Tibial nerve (tissue), 4 donors: Measurements from ENCODE around the gene EEPD1. TPM values are rescaled to one million over a fixed set of nuclear protein-coding genes. Genes with fewer than 3 reads are reported as not detected.
"Not testable (repeated sequence)": the region's sequence is repeated elsewhere in the genome, so short reads cannot be mapped to it uniquely, and the experiment has no call there.

ENCODE experiments used
- DNase-seq, 2 donors: peaks; one replicate each; pipeline ENCODE4 v3.0.0-alpha.2; 2019; ENCODE audit warnings: low spot score in 2 of 2
- H3K27ac ChIP-seq, 4 donors: fragments of 200-600 bp; sonication (generic) in 3 of 4; one replicate each; pipeline ENCODE4 v1.5.1; 2017 to 2019; ENCODE audit warnings: mild to moderate bottlenecking in 1 of 4
- H3K27me3 ChIP-seq, 2 donors: fragments of 200-600 bp; sonication (generic) in 1 of 2; one replicate each; pipeline versions ENCODE4 v1.5.1 to v1.6.0; 2017 to 2019
- H3K36me3 ChIP-seq, 3 donors: fragments of 200-600 bp; sonication (generic); one replicate each; pipeline ENCODE4 v1.5.1; 2018 to 2019
- H3K4me1 ChIP-seq, 4 donors: fragments of 200-600 bp; sonication (generic) in 3 of 4; one replicate each; pipeline ENCODE4 v1.5.1; 2017 to 2019
- H3K4me3 ChIP-seq, 4 donors: fragments of 200-600 bp; sonication (generic) in 3 of 4; one replicate each; pipeline ENCODE4 v1.5.1; 2017 to 2019; ENCODE audit warnings: mild to moderate bottlenecking in 1 of 4, moderate library complexity in 1 of 4
- H3K9me3 ChIP-seq, 4 donors: fragments of 200-600 bp; sonication (generic) in 3 of 4; one replicate each; pipeline ENCODE4 v1.5.1; 2017 to 2019
- CTCF ChIP-seq, 5 experiments: fragments of 200-600 bp in 3 of 5; fragments of 450-650 bp in 2 of 5; sonication (generic) in 3 of 5; IDR thresholded peaks; one replicate each; pipeline ENCODE4 v1.5.1; 2016 to 2019; ENCODE audit warnings: antibody characterized with exemption in 5 of 5, mild to moderate bottlenecking in 3 of 5, moderate library complexity in 2 of 5
- EP300 ChIP-seq, 2 donors: sonication (generic); formaldehyde crosslinking; IDR thresholded peaks; one replicate each; pipeline ENCODE4 v1.6.1; 2017; ENCODE audit warnings: antibody characterized with exemption in 2 of 2, mild to moderate bottlenecking in 1 of 2
- POLR2A ChIP-seq, 2 donors: fragments of 450-650 bp; IDR thresholded peaks; one replicate each; pipeline ENCODE4 v1.6.1; 2017; ENCODE audit warnings: antibody characterized with exemption in 2 of 2, mild to moderate bottlenecking in 2 of 2, moderate library complexity in 2 of 2
- WGBS, 2 donors: methylation state at CpG; one replicate each; pipeline ENCODE4 v1.1.5; 2018; 5-methylcytosine and 5-hydroxymethylcytosine counted together
- total RNA-seq, 4 donors: library from RNA; depleted of rRNA; stranded (reverse); fragments of >200 nt; gene quantifications; one replicate each; pipeline ENCODE4 v1.1.0, GENCODE V29; 2016

The EEPD1 gene
- total RNA-seq, 4 donors from 2014 or later = 9.0 to 18.0 (median 16.5) TPM

DNA sequence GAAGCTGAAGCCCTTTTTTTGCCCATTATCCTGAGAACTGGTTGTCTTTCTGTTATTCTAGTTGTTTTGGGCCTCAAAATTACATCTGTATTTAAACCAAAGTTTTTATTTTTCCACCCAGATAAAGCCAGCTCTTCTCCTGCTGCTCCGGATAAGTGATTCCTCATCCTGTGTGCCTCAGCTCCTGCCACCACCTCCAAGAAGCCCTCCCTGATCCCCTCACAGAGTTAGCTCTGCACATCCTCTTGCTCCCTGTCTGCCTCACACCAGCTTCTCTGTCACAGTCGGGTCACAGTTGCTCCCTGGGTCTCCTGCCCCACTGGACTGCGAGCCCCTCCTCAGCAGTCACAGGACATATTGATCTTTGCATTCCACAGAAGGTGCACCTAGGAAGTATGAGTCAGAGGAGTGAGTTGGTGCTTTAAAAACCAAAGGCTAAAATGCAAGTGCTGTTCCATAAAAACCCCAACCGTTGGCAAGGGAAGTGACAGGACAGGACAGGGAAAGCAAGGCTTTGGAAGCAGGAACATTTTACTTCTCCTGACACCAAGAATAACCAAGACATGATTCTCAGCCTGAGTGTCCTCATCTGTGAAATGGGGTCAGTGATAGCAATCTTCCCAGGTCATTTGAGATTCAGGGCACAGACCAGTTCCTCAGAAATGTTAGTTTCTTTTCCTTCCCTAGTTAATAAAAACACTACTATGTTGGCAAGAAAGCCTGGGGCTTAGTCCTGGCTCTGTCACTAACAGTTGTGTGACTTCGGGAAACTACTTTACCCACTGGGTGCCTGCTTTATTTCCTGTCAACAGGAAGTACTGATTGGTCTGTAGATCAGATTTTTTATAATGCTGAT is 36.5 kb upstream of the EEPD1 start:
- DNase-seq = no peak
- H3K4me3 ChIP-seq = no peak overlapping the region

GRCh38 chr7:36117203-36117840 is 35.7 kb upstream of the EEPD1 start:
- H3K9me3 ChIP-seq = no peaks in the 10 kb centered on the region
- WGBS, 2 donors = 81 to 82% methylated on average over 6 of the region's 6 CpGs
- peak overlapping the region in 2 of 4 donors; percentile 23 to 55 for H3K27ac ChIP-seq
- no peak for DNase-seq
- no peak overlapping the region for H3K4me3 ChIP-seq
- H3K4me1 ChIP-seq = peaks cover 0 to 7% (median 2%) of the 10 kb centered on the region in 4 donors
- no peaks in the 10 kb centered on the region for H3K36me3 ChIP-seq
- no peaks in the 10 kb centered on the region for H3K27me3 ChIP-seq
- TF ChIP-seq POLR2A (IDR thresholded peaks at IDR 0.05) = no peak
- TF ChIP-seq EP300 (IDR thresholded peaks at IDR 0.05) = no peak

More for the DNA sequence above, 36.5 kb upstream of the EEPD1 start:
- TF ChIP-seq CTCF (IDR thresholded peaks at IDR 0.05) = no peak
- WGBS, 2 donors = 66 to 69% methylated on average over 5 of the region's 5 CpGs
- no peaks in the 10 kb centered on the region for H3K36me3 ChIP-seq
- H3K27ac ChIP-seq = peak overlapping the region in 2 of 4 donors; percentile 23 to 55
- peaks cover 0 to 7% (median 2%) of the 10 kb centered on the region in 4 donors for H3K4me1 ChIP-seq
- H3K9me3 ChIP-seq = no peaks in the 10 kb centered on the region
- no peaks in the 10 kb centered on the region for H3K27me3 ChIP-seq

GRCh38 chr7:36118344-36118743 is 34.7 kb upstream of the EEPD1 start:
- H3K27me3 ChIP-seq = no peaks in the 10 kb centered on the region
- 89 to 100% methylated on average over 1 of the region's 1 CpG for WGBS, 2 donors
- H3K36me3 ChIP-seq = no peaks in the 10 kb centered on the region
- DNase-seq = no peak
- no peak overlapping the region for H3K27ac ChIP-seq
- no peaks in the 10 kb centered on the region for H3K9me3 ChIP-seq
- peaks cover 0 to 7% (median 2%) of the 10 kb centered on the region in 4 donors for H3K4me1 ChIP-seq
- TF ChIP-seq EP300 (IDR thresholded peaks at IDR 0.05) = no peak
- no peak for TF ChIP-seq POLR2A (IDR thresholded peaks at IDR 0.05)
- TF ChIP-seq CTCF (IDR thresholded peaks at IDR 0.05) = no peak
- H3K4me3 ChIP-seq = no peak overlapping the region

GRCh38 chr7:36119005-36119706 is 33.9 kb upstream of the EEPD1 start:
- 59% methylated on average over 6 of the region's 6 CpGs for WGBS, 2 donors
- Histone ChIP-seq H3K36me3 (no peaks in the 10 kb centered on the region), H3K27ac (no peak overlapping the region), H3K4me1 (peaks cover 0 to 7% (median 2%) of the 10 kb centered on the region in 4 donors), H3K9me3 (no peaks in the 10 kb centered on the region), H3K4me3 (no peak overlapping the region), H3K27me3 (no peaks in the 10 kb centered on the region)
- TF ChIP-seq EP300 (IDR thresholded peaks at IDR 0.05) (peak in 1 of 2 donors; percentile 69), CTCF (IDR thresholded peaks at IDR 0.05) (no peak), POLR2A (IDR thresholded peaks at IDR 0.05) (no peak)
- peak in 1 of 2 donors; percentile 64 for DNase-seq

DNA sequence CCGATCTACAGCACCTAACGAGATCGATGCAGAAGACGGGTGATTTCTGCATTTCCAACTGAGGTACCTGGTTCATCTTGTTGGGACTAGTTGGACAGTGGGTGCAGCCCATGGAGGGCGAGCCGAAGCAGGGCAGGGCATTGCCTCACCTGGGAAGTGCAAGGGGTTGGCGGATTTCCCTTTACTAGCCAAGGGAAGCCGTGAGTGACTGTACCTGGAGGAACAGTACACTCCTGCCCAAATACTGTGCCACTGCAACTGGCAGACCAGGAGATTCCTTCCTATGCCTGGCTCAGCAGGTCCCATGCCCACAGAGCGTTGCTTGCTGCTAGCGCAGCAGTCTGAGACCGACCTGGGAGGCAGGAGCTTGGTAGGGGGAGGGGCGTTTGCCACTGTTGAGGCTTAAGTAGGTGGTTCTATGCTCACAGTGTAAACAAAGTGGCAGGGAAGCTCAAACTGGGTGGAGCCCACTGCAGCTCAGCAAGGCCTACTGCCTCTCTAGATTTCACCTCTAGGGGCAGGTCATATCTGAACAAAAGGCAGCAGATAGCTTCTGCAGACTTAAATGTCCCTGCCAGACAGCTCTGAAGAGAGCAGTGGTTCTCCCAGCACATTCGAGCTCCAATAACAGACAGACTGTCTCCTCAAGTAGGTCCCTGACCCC is 32.9 kb upstream of the EEPD1 start:
- not testable (repeated sequence) for H3K9me3 ChIP-seq, H3K4me3 ChIP-seq, H3K27ac ChIP-seq, H3K27me3 ChIP-seq, H3K4me1 ChIP-seq, H3K36me3 ChIP-seq, DNase-seq
- WGBS, 2 donors = 88% methylated on average over 12 to 13 of the region's 13 CpGs

- peaks cover 0 to 19% (median 0%) of the 10 kb centered on the region in 4 donors for H3K4me1 ChIP-seq
- H3K27ac ChIP-seq = not testable (repeated sequence)
- WGBS, 2 donors = 94 to 100% methylated on average over 2 of the region's 2 CpGs
Observed at GRCh38 chr7:36125630-36126029, 27.4 kb upstream of the EEPD1 start.

More at GRCh38 chr7:36125630-36126029, 27.4 kb upstream of the EEPD1 start:
- DNase-seq, H3K27me3 ChIP-seq, H3K4me3 ChIP-seq, H3K36me3 ChIP-seq, H3K9me3 ChIP-seq: not testable (repeated sequence)
